Suppressor macrophage treated with lipopolysaccharide for 1 hour (primary cell): ENCODE measurements around the gene MAML3.

ENCODE experiments used
- DNase-seq, 3 donors: peaks; one replicate each; pipeline ENCODE4 v3.0.0-alpha.2; 2020 to 2022

The MAML3 gene

DNA sequence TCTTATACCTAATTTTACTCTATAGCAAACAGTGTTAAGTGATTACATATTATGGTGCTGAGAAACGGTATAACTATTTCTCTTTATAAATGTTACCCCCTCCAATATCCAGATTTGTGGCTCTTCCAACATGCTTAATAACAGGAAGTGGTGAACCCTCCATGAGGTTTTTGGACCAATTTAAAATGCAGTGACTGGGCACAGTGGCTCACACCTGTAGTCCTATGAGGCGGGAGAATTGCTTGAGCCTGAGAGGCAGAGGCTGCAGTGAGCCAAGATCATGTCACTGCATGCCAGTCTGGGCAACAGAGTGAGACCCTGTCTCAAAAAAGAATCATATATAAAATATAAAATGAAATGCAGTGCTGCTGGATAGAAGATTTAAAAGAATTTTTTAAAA lies 351.1 kb downstream of the MAML3 start:
- no peak for DNase-seq

DNA sequence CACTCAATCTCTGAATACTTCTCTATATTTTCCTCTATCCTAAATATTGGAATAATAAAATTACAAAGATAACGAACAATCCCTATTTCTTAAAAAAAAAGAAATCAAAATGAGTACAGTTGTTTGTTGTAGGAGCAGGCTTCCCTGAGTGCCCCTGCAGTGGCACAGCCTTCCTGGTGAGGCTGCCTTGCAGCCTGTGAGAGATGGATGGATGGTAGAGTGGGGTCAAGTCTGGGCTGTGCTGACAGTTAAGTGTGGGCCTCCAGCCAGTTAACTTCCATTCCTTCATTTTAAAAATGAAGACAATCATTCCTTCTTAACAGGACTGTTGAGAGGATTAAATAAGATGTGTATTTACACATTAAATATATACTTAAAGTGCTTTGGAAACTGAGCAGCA lies 351.5 kb downstream of the MAML3 start:
- DNase-seq, result no peak

DNA sequence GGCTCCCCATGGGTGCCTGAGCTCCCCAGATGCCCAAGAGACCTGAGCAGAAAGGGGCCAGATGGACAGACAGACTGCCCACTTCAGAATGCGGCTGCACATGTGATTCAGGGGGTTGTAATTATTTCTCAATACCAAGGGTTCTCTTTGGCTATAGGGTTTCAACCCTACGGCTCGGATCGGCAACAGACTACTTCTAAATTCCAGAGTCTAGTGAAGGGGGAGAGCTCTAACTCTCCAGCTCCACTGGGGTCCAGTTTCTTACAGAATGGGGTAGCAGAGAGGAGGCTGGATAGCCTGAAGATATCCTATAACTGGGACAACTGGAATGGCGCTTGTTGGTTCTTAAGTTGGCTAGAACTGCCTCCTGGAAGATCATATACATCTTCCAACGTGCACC lies 352.1 kb downstream of the MAML3 start:
- DNase-seq, result no peak

DNA sequence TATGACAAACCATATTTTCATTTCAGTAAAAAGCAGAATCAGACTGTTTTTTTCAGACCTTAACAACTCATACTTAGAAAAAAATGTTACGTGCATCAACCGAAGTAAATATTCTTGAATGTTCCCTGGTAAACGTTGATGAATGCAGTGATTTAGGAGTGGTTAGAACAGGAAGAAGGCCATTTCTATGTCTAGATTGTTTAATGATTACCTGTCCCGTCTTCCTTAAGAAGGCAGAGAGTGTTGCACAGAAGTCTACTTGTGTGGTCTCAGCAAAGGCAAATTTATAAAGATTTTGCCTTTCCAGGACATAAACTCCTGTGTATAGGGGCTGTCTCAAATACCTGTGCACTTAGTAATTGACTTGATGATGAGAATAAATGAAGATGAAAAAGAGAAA lies 353.9 kb downstream of the MAML3 start:
- no peak for DNase-seq

DNA sequence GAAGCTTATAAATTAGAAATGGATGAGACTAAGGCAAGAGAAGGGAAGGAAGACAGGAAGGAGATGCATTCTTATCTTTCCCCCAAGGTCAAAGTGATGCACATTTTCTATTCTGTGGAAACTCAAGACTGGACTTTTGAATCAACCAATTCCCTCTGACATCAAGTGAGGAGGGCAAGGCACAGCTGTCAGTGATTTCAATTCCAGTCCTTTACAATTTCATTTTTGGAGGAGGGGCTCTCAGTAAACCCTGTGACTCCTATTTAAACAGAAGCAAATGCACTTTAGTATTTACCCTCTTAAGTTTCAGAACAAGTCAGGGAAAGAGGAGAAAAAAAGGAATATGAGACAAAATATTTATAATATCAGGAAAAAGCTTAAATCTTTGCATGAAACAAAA lies 354.4 kb downstream of the MAML3 start:
- no peak for DNase-seq

DNA sequence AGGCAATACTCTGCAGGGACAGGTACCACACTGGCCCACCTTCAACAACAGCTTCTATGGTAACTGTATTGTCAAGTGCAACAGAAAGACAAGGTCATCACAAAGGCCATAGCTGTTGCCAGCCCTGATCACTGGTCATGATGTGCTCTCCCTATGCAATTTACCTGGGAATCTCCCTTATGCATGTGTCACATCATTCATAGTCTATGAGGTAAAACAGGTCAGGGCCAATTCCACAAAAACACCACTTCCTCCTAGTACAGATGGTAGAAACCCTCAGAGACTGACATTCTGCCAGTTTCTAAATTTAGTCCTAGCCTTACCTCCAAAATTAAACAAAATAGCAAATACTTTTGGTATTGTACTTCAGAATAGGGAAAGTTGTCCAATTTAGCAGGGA lies 355.5 kb downstream of the MAML3 start:
- peak; percentile 35 to 48 (median 39) for DNase-seq

DNA sequence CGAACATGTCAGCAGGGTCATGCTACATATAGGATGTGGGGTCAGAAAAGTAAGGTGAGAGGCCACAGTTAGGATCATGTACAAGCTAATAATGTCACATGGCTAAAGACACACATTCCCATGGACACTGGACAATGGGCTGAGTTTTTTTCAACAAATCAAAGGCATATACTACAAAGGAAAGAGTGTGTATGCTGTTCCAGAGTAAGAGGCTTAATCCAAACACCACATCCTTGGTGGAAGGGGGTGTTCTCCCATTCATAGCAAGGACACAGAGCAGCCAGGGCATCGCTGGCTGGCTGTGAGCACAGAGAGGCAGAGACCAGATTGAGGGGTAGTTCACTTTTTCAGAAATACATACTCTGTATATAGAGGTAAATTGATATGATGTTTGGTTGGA lies 356.7 kb downstream of the MAML3 start:
- DNase-seq, result no peak

DNA sequence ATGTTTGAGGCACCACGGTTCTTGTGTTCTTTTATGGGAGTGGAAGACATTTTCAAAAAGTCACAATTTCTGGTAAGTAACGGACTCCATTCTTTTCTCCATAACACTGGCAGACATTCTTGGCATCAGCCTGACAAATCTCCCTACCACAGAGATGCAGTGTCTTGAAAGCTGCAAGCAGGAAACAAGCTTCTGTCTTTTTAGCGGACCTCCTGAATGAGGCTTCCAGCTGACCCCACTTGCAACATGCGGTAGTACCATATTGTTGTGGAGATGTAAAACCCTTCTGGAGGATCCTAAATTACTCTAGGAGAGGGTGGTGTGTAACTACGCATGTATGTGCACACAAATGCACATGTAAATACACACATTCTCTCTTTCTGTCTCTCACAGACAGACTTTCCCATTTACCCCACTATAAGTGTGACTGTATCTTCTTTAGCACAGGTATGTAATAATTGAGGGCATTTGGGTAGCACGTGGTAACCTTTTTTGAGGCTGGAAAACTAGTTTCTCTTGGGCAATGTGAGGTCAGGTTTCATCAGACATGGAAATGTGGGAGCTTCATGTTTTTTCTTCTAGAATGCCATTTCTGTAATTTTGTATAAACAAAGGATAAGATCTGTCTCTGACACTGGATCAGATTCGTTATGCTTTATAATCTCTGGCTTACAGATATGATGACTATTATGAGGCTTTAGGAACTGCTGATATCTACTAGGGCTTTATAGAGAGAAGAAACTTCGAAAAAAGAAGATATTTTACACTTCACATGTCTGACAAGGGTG lies 358.3 kb downstream of the MAML3 start:
- DNase-seq, result no peak

DNA sequence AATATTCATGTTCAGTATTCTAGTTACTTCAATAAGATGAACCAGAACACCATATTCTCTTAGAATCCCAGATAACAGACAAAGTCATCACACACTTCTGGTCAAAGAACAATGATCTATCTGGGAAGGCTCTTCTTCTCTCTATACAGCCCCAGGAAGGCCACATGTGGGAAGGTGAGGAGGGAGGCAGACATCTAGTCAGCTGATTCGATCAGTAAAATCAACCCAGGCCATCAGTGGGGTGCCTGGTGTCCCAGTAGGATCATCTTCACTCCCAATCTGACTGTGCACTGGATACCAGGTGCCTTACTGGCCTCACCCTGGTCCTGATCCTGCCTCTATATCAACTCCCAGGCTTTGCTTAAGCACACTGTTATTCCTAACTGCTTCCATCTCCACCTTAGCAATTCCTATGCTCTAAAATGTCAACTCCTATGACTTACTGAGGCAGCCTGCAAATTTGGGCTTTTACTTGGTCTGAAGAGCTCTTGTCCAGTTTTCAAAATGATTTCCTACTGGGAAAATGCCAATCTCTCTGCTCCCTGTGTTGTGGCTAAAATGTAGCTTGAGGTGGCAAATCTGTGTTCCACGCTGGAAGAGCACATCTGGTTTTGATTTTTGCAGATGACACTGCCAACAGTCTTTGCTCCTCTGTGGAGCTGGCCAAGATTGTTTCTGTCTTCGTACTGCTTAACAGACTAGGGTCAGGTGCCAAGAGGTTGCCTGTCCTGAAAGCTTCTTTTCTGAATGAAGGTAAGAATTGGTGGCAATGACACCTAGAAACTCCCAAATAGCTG lies 359.6 kb downstream of the MAML3 start:
- no peak for DNase-seq

DNA sequence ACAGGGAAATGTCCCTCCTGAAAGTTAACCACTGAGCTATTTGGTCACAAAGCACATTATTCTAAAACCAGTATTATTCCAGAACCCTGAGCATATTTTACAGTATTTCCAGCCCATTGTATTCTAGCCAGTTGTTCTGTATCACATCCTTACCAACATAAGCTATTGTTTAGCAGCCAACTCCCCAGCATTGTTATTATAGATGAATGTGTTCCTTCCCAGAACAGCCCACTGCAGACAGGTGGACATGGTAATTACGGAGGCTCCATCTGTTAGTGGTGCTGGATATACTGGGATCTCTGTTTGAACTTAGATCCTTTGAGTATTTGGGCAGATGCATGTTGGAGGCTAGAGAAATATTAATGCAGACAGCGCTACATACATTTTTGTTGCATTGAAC lies 362.3 kb downstream of the MAML3 start:
- no peak for DNase-seq

DNA sequence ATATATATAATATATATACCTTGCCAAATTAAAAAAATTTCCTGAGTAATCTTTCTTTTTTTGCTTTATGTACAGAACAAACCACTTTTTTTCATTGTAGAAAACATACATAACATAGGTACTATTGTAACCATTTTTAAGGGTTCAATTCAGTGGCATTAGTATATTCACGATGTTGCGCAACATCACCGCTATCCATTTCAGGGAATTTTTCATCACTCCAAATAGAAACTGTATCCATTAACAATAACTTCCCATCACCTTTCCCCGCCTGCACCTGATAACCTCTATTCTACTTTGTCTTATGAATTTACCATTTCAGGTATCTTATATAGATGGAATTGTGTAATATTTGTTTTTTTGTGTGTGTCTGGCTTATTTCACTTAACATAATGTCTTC lies 363.7 kb downstream of the MAML3 start:
- no peak for DNase-seq

DNA sequence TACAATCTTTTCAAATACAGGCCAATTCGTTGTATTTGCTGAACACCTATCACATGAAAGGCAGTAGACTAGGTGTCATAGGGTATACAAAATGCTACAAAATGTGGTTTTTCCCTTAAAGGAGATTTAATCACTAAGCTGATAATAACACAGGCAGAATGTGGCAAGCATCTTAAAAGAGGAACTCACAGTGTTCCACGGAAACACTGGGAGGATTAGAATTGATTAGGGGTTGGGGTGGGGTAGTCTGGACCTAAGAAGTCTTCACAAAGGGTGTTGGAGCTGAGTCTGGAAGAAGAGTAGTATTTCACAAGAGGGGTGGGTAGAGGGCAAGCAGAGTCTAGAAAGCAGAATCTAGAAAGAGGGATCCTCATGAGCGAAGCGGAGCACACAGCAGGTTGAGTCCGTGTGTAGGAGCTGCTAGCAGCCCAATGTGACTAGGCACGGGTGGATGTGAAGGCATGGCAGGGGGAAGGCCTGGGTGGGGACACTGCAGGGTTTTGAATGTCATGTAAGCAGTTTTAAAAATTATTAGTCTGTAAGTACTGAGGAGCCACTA lies 364.8 kb downstream of the MAML3 start:
- peak; percentile 43 to 45 (median 44) for DNase-seq

DNA sequence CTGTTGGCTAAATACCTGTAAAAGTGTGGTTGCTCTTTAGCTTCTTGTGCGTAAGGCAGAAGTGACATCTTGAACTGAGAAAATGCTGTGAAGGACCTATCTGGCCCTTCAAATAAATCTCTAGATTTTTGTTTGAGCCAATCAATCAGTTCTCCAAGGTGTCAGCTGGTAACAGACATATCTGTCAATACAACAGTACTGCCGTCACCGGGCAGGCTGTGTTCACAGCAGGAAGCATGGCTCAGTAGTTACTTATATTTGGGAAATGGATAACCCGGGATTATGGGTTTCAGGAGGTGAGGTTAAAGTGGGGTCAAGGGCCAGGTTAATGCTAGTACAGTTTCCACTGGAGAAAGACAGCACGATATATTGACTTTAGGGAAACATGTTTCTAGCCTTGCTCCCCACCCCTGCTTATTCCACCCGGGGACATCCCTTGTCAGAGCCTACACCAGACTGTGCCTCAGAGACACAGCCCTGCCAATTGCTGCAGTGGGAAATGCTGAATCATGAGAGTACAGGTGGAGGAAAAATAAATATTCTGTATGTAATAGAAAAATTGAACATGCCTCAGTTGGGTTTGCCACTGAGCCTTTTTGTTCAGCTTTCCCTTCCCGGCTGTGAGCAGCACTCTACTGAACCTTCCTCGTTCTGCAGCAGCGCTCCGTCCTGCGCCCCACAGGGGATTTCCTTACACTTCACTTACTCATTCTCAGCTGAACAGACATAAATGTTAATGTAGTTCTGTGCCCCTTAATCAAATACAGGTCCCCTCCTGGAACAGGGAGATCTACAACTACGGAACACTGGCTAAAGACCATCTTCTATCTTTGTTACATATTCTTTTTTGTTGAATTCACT lies 367.3 kb downstream of the MAML3 start:
- peak; percentile 83 to 84 (median 84) for DNase-seq

DNA sequence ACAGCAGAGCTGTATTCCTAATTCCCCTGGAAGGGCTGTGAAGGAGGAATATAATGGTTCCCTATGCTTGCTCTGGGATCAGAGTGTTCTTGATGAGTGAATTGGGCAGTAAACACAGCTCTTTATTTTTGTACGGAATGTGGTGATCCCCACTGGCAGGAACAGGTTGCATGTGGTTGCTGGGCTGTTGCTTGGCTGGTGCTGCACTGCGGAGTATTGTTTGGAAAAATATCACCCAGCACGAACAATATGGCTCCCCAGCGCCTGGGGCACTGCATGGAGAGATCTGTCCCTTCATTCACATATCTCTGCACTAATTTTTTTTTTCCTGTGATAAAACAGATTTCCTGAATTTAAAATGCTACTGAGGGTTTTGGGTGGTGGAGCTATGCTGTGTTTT lies 368.6 kb downstream of the MAML3 start:
- DNase-seq, result no peak

DNA sequence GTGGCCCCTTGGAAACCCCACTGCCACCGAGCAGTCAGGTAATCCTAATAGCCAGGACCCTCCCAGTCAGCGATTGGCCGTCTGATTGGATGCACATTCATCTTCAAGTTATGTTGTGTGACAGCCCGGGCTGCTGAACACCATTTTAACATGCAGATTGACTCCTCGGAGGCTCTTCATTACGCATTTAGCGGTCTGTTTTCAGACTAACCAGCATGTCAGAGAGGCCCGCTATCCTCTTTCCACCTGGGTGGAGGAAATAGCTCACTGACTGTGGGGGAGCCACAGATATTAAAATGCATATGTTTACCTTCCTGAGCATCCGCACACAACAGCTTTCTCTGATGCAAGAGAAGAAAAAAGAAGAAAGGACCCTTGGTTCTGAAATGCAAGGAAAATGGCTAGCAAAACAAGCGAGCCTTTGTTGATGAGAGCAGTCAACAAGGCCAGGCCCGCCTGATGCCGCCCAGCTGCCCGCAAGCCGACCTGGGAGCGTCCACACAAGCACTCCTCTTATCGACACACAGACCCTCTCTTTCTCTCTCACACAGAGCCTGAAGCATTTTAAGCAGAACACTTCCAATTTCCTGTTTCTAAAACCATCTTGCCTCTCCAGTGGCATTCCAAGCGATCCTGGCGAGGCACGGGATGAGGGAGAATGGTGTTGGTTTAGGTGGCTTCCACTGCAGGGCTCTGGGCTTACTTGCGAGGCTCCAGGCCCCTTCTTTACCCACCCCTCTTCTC lies 370.1 kb downstream of the MAML3 start:
- DNase-seq, result no peak

DNA sequence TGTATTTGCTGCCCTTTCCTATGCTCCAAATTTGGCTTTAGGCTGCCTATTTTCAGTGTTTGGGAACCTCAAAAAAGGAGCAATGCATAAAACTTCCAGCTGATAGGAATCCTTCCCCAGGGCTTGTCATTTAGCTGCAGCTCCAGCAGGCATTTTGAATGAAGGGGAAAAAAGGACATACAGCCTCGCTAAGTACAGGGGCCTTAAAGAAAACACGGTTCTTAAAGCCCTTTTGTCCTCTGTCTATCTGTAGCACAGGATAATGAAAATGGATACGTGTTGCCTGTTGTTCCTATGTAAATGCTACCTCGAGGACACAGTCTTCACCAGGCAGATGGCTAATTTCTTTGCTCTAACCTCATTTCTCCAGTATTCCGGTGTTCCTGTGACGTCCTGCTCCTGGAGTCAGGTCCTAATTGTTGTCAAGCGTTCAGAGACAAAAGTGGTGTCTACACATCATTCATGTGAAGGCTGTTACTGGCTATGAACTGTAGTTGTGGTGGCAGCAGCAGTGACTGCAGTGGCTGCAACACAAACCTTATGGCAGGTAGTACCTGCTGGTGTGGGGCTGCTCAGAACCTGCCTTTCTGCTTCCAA lies 371.0 kb downstream of the MAML3 start:
- no peak for DNase-seq

DNA sequence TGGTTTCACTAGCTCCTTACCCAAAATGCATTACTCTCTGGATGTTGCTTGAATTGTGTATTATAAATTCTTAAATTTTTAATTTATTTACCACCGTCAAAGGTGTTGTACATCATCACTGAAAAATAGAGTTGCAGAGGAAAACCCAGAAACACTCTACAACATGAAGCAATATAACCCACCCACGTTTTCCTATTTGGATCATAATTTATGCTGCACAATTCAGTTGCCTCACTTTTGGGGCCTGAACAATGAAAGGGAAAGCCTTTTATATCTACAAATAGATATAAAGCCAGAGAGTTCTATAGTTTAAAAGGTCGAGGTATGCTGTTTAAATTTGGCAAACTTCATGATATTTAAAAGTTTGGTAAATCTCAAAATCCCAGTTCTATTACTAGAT lies 372.9 kb downstream of the MAML3 start:
- peak; percentile 40 to 80 (median 64) for DNase-seq

DNA sequence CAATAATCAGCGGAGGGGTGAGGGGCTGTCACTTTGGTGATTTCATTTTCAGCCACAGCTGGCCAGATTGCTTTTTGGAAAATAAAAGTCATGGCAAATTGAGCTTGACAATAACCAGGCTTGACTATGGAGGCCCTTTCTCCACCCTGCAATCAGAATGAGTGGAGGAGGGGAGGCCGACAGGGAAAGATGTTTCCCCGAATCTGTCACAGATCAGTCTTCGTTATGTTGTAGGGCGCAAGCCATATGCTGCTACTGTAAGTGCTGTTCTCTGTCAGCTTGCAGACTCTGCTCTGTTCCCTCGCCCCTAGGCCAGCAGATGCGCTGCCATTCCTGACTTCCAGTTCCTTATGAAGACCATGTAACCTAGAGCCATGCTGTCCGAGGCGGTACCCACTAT lies 374.3 kb downstream of the MAML3 start:
- DNase-seq, result no peak

DNA sequence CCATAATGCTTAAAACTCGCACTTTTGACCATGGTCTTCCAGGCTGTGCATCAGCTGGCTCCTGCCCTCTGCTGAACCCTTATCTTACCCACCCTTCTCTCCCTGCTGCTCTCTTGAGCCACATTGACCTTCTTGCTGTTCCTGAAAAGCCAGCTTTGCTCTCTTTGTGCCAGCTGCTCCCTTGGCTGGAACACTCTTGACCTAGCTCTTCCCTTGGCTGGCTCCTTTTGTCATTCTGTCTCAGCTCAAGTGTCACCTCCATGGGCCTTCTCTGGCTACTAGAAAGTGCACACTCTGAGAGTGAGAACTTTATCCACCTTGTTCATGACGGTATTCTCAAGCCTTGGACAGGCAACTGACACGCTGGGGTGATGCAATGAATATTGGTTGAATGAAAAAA lies 376.2 kb downstream of the MAML3 start:
- no peak for DNase-seq

DNA sequence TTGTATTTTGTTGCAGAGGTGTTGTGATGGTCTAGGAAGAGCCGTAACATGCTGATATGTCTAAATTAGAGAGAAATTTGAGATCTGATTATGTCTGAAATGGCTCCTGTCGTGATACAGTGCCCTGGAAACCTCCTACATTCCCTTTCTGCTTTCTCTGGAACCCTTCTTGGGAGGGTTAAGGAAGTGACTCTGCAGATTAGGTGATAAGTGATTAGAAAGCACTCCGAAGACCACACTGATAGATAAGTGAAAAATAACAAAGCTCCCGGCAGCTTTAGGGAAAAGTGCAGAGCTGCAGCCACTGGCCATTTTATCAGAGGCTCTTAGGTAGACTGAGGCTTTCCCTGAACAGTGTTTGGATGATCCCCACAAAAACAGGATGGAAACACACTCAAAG lies 377.7 kb downstream of the MAML3 start:
- no peak for DNase-seq

DNA sequence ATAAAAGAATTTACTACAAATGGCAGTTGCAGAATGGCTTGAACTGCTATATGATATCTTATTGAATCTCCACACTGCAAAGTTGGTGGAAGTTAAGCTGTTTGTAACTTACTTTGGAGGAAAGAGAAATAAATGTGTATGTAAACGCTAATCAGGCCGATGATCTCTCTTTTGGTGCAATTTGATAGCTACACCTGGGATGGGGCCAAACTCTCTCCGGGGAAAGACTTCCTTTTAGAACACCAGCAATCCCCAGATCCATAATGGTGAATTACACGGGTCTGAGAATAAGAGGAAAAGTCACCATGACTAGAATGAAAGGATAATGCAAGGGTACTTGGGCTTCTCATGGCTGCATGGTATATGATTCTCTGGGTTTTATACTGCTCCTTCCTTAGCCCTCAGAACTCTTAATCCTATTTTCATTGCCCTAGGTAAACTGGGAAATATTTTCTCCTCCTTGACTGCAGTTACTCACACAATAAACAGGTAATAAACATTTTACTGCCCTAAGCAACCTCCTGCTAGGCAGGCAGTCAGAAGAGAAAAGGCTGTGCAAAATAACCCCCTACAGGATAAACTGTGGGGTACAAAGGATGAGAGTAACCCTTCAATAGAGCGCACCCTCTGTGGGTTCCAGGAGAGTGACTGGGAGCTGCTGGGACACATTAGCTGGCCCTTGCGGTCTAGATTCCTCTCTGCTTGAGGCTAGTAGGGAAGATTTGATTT lies 379.1 kb downstream of the MAML3 start:
- no peak for DNase-seq
